Uterus (tissue), 2 donors: ENCODE results near the gene KRT38.

Experiments used
- POLR2A ChIP-seq, 2 donors: fragments of 450-650 bp; IDR thresholded peaks; one replicate each; pipeline ENCODE4 v1.6.1; 2016; ENCODE audit warnings: antibody characterized with exemption in 2 of 2, mild to moderate bottlenecking in 1 of 2, moderate library complexity in 1 of 2
- TF ChIP-seq, protein P1 (sequence below), 4 experiments: fragments of 200-600 bp in 2 of 4; fragments of 450-650 bp in 2 of 4; sonication (generic) in 2 of 4; IDR thresholded peaks; one replicate each; pipeline ENCODE4 v1.5.1; 2016 to 2019; ENCODE audit warnings: antibody characterized with exemption in 4 of 4, mild to moderate bottlenecking in 2 of 4, moderate library complexity in 1 of 4

DNA sequence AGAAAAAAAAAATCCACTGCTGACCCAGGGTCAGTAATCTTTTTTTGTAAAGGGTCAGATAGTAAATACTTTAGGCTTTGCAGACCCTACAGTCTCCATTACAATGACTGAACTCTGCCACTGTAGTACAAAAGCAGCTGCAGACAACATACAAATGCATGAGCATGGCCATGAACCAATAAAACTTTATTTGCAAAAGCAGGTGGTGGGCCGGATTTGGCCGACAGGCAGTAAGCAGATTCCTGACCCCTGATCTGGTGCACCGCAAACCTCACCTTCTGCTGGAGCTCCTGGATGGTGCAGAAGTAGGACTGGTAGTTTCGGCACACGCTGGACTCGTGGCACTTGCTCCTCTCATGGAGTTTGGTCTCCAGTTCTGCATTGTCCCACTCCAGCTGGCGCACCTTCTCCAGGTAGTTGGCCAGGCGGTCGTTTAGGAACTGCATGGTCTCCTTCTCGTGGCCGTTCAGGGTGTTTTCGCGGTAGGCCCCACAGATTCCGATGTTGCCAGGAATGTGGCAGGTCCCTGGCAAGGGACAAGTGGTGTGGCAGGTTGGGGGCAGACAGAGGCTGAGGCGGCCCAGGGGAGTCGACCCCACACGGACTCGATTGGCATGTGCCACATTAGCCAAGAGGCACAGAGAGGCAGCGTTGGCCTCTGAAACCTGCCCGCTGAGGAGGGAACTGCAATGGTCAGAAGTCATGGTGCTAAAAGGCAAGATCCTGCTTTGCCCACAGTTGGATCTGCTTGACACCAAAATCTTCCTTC lies 29.5 kb downstream of the KRT38 start:
- no peak for TF ChIP-seq POLR2A (IDR thresholded peaks at IDR 0.05)
- TF ChIP-seq, protein P1, sequence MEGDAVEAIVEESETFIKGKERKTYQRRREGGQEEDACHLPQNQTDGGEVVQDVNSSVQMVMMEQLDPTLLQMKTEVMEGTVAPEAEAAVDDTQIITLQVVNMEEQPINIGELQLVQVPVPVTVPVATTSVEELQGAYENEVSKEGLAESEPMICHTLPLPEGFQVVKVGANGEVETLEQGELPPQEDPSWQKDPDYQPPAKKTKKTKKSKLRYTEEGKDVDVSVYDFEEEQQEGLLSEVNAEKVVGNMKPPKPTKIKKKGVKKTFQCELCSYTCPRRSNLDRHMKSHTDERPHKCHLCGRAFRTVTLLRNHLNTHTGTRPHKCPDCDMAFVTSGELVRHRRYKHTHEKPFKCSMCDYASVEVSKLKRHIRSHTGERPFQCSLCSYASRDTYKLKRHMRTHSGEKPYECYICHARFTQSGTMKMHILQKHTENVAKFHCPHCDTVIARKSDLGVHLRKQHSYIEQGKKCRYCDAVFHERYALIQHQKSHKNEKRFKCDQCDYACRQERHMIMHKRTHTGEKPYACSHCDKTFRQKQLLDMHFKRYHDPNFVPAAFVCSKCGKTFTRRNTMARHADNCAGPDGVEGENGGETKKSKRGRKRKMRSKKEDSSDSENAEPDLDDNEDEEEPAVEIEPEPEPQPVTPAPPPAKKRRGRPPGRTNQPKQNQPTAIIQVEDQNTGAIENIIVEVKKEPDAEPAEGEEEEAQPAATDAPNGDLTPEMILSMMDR (IDR thresholded peaks at IDR 0.05), result no peak
